Measurements from ENCODE around the gene SYNGR4. TPM values are rescaled to one million over a fixed set of nuclear protein-coding genes. Genes with fewer than 3 reads are reported as not detected.

Gene SYNGR4
- total RNA-seq, 1 experiment from 2014 or later = not detected

GRCh38 chr19:48378194-48378570 lies 14.0 kb downstream of the SYNGR4 start:
- CTCF ChIA-PET = interaction anchor here (0.6 to 0.7 kb wide), 2 partner anchors 410 to 1771 kb away, joined by 3 read pairs; no protein-coding TSS in a partner anchor
- no peak for DNase-seq (ENCODE audit: low spot score)
- H3K27me3 ChIP-seq (replicated peaks; ENCODE audit: insufficient read depth, low read depth, low read length, poor library complexity) = no peaks in the 10 kb centered on the region
- intact Hi-C loops (cut with micrococcal nuclease; ENCODE audit: unreplicated experiment) = no loop called here
- H3K4me1 ChIP-seq (ENCODE audit: insufficient read depth, low read length, poor library complexity, severe bottlenecking) = peaks cover 3% of the 10 kb centered on the region
- H3K9me3 ChIP-seq (ENCODE audit: low read depth, low read length, poor library complexity, severe bottlenecking) = no peaks in the 10 kb centered on the region
- no peak overlapping the region for H3K4me3 ChIP-seq (ENCODE audit: low read depth, low read length, poor library complexity, severe bottlenecking)
- H3K27ac ChIP-seq (ENCODE audit: low read depth, low read length, poor library complexity, severe bottlenecking) = no peak overlapping the region
- POLR2A ChIA-PET (ENCODE audit: low non-redundant PET) = no interaction called here
- no peak for TF ChIP-seq CTCF (conservative IDR thresholded peaks at IDR 0.05; ENCODE audit: low read depth, low read length)
- TF ChIP-seq EZH2 (IDR thresholded peaks at IDR 0.05; ENCODE audit: borderline replicate concordance, low read depth, low read length, poor library complexity, severe bottlenecking) = no peak
- peaks cover 16% of the 10 kb centered on the region for H3K36me3 ChIP-seq (ENCODE audit: insufficient read depth, low read length, poor library complexity, severe bottlenecking)
- no TSS peak for BruUV-seq (replicated peaks)

- POLR2A ChIA-PET (ENCODE audit: low non-redundant PET) = no interaction called here
- Histone ChIP-seq H3K27ac (ENCODE audit: low read depth, low read length, poor library complexity, severe bottlenecking) (peak overlapping the region; percentile 32), H3K9me3 (ENCODE audit: low read depth, low read length, poor library complexity, severe bottlenecking) (no peaks in the 10 kb centered on the region), H3K4me3 (ENCODE audit: low read depth, low read length, poor library complexity, severe bottlenecking) (no peak overlapping the region), H3K4me1 (ENCODE audit: insufficient read depth, low read length, poor library complexity, severe bottlenecking) (no peaks in the 10 kb centered on the region), H3K36me3 (ENCODE audit: insufficient read depth, low read length, poor library complexity, severe bottlenecking) (peaks cover 24% of the 10 kb centered on the region), H3K27me3 (replicated peaks; ENCODE audit: insufficient read depth, low read depth, low read length, poor library complexity) (no peaks in the 10 kb centered on the region)
- TF ChIP-seq CTCF (conservative IDR thresholded peaks at IDR 0.05; ENCODE audit: low read depth, low read length) (no peak), EZH2 (IDR thresholded peaks at IDR 0.05; ENCODE audit: borderline replicate concordance, low read depth, low read length, poor library complexity, severe bottlenecking) (no peak)
- BruUV-seq (replicated peaks) = no TSS peak
- DNase-seq (ENCODE audit: low spot score) = no peak
- CTCF ChIA-PET = interaction anchor here (0.7 kb wide), 1 partner anchor 1770 kb away, joined by 3 read pairs; no protein-coding TSS in a partner anchor
- intact Hi-C loops (cut with micrococcal nuclease; ENCODE audit: unreplicated experiment) = no loop called here
Measured at GRCh38 chr19:48379058-48379457, 14.9 kb downstream of the SYNGR4 start.

GRCh38 chr19:48381178-48381950 lies 17.2 kb downstream of the SYNGR4 start:
- no peaks in the 10 kb centered on the region for H3K27me3 ChIP-seq (replicated peaks; ENCODE audit: insufficient read depth, low read depth, low read length, poor library complexity)
- intact Hi-C loops (cut with micrococcal nuclease; ENCODE audit: unreplicated experiment) = no loop called here
- no peaks in the 10 kb centered on the region for H3K4me1 ChIP-seq (ENCODE audit: insufficient read depth, low read length, poor library complexity, severe bottlenecking)
- H3K36me3 ChIP-seq (ENCODE audit: insufficient read depth, low read length, poor library complexity, severe bottlenecking) = peaks cover 44% of the 10 kb centered on the region
- TF ChIP-seq EZH2 (IDR thresholded peaks at IDR 0.05; ENCODE audit: borderline replicate concordance, low read depth, low read length, poor library complexity, severe bottlenecking) = no peak
- TF ChIP-seq CTCF (conservative IDR thresholded peaks at IDR 0.05; ENCODE audit: low read depth, low read length) = no peak
- no peak overlapping the region for H3K4me3 ChIP-seq (ENCODE audit: low read depth, low read length, poor library complexity, severe bottlenecking)
- POLR2A ChIA-PET (ENCODE audit: low non-redundant PET) = no interaction called here
- CTCF ChIA-PET = no interaction called here
- no peak for DNase-seq (ENCODE audit: low spot score)
- H3K9me3 ChIP-seq (ENCODE audit: low read depth, low read length, poor library complexity, severe bottlenecking) = no peaks in the 10 kb centered on the region
- no peak overlapping the region for H3K27ac ChIP-seq (ENCODE audit: low read depth, low read length, poor library complexity, severe bottlenecking)
- BruUV-seq (replicated peaks) = no TSS peak
